ENCODE measurements around the gene WASF3. TPM values are rescaled to one million over a fixed set of nuclear protein-coding genes. Genes with fewer than 3 reads are reported as not detected.

WASF3 gene
- total RNA-seq, 1 experiment from 2014 or later, result 4.6 TPM

DNA sequence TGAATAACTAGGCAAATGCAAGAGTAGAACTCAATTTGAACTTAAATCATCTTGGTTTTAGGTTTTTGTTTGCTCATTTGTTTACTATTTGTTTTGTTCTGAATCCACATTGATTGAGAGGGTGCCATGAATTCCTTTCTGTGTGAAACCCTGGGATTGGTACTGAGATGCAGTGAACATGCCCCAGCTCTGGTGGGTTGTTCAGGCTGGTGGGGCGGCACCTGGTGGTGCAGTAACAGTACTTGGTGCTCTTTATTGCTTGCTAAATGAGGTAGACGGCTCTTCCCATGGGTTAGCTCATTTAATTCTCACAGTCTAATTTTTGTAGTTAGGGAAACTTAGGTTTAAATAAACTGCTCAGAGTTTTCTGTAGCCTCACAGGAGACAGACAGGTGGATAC is 48.4 kb downstream of the WASF3 start:
- Histone ChIP-seq H3K4me3 (ENCODE audit: low read depth, low read length, poor library complexity, severe bottlenecking) (no peak overlapping the region), H3K4me1 (ENCODE audit: insufficient read depth, low read length, poor library complexity, severe bottlenecking) (no peaks in the 10 kb centered on the region), H3K27me3 (replicated peaks; ENCODE audit: insufficient read depth, low read depth, low read length, poor library complexity) (no peaks in the 10 kb centered on the region), H3K9me3 (ENCODE audit: low read depth, low read length, poor library complexity, severe bottlenecking) (no peaks in the 10 kb centered on the region), H3K36me3 (ENCODE audit: insufficient read depth, low read length, poor library complexity, severe bottlenecking) (no peaks in the 10 kb centered on the region), H3K27ac (ENCODE audit: low read depth, low read length, poor library complexity, severe bottlenecking) (no peak overlapping the region)
- TF ChIP-seq CTCF (conservative IDR thresholded peaks at IDR 0.05; ENCODE audit: low read depth, low read length), result peak; percentile 46; the same call in 1 of the 2 replicates
- no peak for TF ChIP-seq EZH2 (IDR thresholded peaks at IDR 0.05; ENCODE audit: borderline replicate concordance, low read depth, low read length, poor library complexity, severe bottlenecking)
- peak; percentile 47 for DNase-seq (ENCODE audit: low spot score)
- ChIA-PET POLR2A (ENCODE audit: low non-redundant PET) (no interaction called here), CTCF (interaction anchor here (0.6 to 1.6 kb wide), 3 partner anchors 93 to 421 kb away, joined by 3 to 13 read pairs (median 5); no protein-coding TSS in a partner anchor)
- BruUV-seq (replicated peaks), result no TSS peak
- intact Hi-C loops (cut with micrococcal nuclease; ENCODE audit: unreplicated experiment), result loop anchor here (10.0 kb wide), 1 partner anchor 421 kb away; no protein-coding TSS in a partner anchor

DNA sequence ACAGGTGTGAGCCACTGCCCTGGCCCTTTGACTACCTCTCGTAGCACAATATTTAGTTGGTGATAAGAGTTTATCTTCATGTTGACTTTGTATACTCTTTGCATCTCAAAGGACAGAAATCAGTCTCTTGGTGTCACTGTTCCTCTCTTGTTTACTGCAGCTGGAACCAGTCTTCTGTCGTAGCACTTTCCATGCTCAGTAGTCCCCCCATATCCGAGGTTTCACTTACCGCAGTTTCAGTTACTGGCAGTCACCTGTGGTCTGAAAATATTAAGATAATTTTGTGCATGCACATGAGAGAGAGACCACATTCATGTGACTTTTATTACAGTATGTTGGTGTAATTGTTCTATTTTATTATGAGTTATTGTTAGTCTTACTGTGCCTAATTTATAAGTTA is 49.1 kb downstream of the WASF3 start:
- no peak overlapping the region for H3K4me3 ChIP-seq (ENCODE audit: low read depth, low read length, poor library complexity, severe bottlenecking)
- no peaks in the 10 kb centered on the region for H3K36me3 ChIP-seq (ENCODE audit: insufficient read depth, low read length, poor library complexity, severe bottlenecking)
- H3K9me3 ChIP-seq (ENCODE audit: low read depth, low read length, poor library complexity, severe bottlenecking), result no peaks in the 10 kb centered on the region
- no peaks in the 10 kb centered on the region for H3K4me1 ChIP-seq (ENCODE audit: insufficient read depth, low read length, poor library complexity, severe bottlenecking)
- intact Hi-C loops (cut with micrococcal nuclease; ENCODE audit: unreplicated experiment), result loop anchor here (10.0 kb wide), 1 partner anchor 422 kb away; no protein-coding TSS in a partner anchor
- no peaks in the 10 kb centered on the region for H3K27me3 ChIP-seq (replicated peaks; ENCODE audit: insufficient read depth, low read depth, low read length, poor library complexity)
- no TSS peak for BruUV-seq (replicated peaks)
- ChIA-PET CTCF (interaction anchor here (1.6 kb wide), 1 partner anchor 422 kb away, joined by 13 read pairs; no protein-coding TSS in a partner anchor), POLR2A (ENCODE audit: low non-redundant PET) (no interaction called here)
- DNase-seq (ENCODE audit: low spot score), result no peak
- TF ChIP-seq CTCF (conservative IDR thresholded peaks at IDR 0.05; ENCODE audit: low read depth, low read length) (no peak), EZH2 (IDR thresholded peaks at IDR 0.05; ENCODE audit: borderline replicate concordance, low read depth, low read length, poor library complexity, severe bottlenecking) (no peak)
- H3K27ac ChIP-seq (ENCODE audit: low read depth, low read length, poor library complexity, severe bottlenecking), result no peak overlapping the region

- POLR2A ChIA-PET (ENCODE audit: low non-redundant PET), result no interaction called here
- DNase-seq (ENCODE audit: low spot score), result no peak
- CTCF ChIA-PET, result no interaction called here
- H3K27me3 ChIP-seq (replicated peaks; ENCODE audit: insufficient read depth, low read depth, low read length, poor library complexity), result no peaks in the 10 kb centered on the region
- H3K36me3 ChIP-seq (ENCODE audit: insufficient read depth, low read length, poor library complexity, severe bottlenecking), result no peaks in the 10 kb centered on the region
- H3K27ac ChIP-seq (ENCODE audit: low read depth, low read length, poor library complexity, severe bottlenecking), result no peak overlapping the region
- H3K9me3 ChIP-seq (ENCODE audit: low read depth, low read length, poor library complexity, severe bottlenecking), result no peaks in the 10 kb centered on the region
- H3K4me3 ChIP-seq (ENCODE audit: low read depth, low read length, poor library complexity, severe bottlenecking), result no peak overlapping the region
- TF ChIP-seq EZH2 (IDR thresholded peaks at IDR 0.05; ENCODE audit: borderline replicate concordance, low read depth, low read length, poor library complexity, severe bottlenecking) (no peak), CTCF (conservative IDR thresholded peaks at IDR 0.05; ENCODE audit: low read depth, low read length) (no peak)
- no TSS peak for BruUV-seq (replicated peaks)
- H3K4me1 ChIP-seq (ENCODE audit: insufficient read depth, low read length, poor library complexity, severe bottlenecking), result no peaks in the 10 kb centered on the region
- intact Hi-C loops (cut with micrococcal nuclease; ENCODE audit: unreplicated experiment), result no loop called here
Measured at GRCh38 chr13:26614721-26615120, 57.2 kb downstream of the WASF3 start.

All from A673 (cell line).